ENCODE results near the gene SEMA3G. TPM values are rescaled to one million over a fixed set of nuclear protein-coding genes. Genes with fewer than 3 reads are reported as not detected.
A peak's percentile ranks its signal among the peaks of the same experiment; 100 is the strongest.

SEMA3G gene
- total RNA-seq (2014; rRNA removed), result 0.77 and 1.6 TPM in 2 replicates
- Bru-seq, nascent RNA, result percentile 18 among the genes with signal in this experiment
- percentile 10 among the genes with signal in this experiment for BruChase-seq, experiment 1, labeled RNA remaining after a 6-hour chase
- percentile 13 among the genes with signal in this experiment for BruChase-seq, experiment 2, labeled RNA remaining after a 2-hour chase
- long read RNA-seq, partial matches to known transcripts, result 2 of 3 reads
- long read RNA-seq, other reads (novel, unspliced or antisense), result 1 of 3 reads

DNA sequence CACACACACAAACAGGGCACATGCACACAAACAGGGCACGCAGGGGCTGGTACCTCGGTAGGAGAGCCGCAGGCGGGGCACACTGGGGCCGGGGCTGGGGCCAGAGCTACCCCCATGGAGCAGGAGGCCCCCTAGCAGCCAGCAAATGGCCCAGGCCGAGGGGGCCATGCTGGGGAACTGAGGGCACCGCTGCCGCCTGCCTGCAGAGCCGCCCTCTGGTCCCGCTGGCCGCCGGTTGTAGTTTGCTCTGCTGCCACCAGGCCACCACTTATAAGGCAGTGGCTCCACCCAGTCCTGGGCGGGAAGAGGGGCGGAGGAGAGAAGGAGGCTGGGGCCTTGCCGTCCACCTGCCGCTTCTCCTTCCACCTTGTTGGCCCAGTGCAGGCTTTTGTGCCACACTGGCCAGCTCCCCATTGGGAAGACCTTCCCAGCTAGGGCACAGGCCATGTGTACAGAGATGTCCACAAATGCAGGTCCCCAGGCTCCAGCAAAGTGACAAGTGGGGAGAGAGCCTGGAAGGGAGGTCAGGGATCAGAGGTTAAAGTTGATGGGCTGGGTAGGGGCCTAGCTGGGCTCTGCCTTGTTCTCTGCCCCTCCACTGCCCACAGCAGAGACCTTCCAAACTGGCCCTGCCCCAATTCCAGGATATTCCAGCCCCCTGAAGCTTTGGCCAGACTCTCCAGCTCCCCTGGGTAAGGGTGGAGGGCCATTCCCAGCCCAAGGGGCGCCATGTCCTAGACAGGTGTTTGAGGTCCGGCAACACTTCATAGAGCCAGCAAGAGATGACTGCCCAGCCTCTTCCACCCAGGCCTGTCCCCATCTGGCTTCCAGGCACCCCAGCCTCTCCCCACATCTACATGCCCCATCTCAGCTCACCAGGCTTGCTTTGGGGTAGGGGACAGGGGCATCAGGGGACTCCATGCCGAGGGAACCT lies at the start of gene SEMA3G:
TSS of gene SEMA3G (minus strand) at position 244 of the 934 bp plus-strand sequence. CDS start at position 168, 76 bp downstream.
- CTCF ChIA-PET, result interaction anchor here (0.5 to 1.2 kb wide), 3 partner anchors 9 to 33 kb away, joined by 3 to 7 read pairs (median 4); no protein-coding TSS in a partner anchor
- peak; percentile 71 for DNase-seq

DNA sequence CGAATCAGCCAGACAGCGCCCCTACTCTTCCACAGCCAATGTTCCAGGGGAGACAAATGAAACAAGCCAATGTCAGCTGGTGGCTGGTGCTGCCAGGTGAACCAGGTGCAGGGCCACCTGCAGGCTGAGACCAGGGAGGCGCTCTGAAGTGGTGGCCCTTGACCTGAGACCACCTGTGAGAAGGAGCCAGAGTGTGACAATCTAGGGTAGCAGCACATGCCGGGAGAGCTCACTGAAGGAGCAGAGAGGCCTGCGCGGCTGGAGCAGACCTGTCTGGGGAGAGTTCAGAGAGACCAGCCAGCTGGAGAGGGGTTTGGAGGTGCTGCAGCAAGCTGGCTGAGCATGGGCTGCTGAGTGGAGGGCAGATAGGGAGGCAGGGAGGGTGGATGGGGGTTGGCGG lies 49.5 kb upstream of the SEMA3G start:
- Histone ChIP-seq H4K20me1 (ENCODE audit: low read length) (no peaks in the 10 kb centered on the region), H3K9me2 (replicated peaks; ENCODE audit: low read length) (no peaks in the 10 kb centered on the region), H3F3A (ENCODE audit: low read length, unreplicated experiment) (no peaks in the 10 kb centered on the region), H3K79me2 (ENCODE audit: low read length) (no peaks in the 10 kb centered on the region), H3K9me3 (ENCODE audit: low read length) (no peaks in the 10 kb centered on the region), H3K27ac (ENCODE audit: low read length) (no peak overlapping the region), H3K27me3 (ENCODE audit: low read length) (no peaks in the 10 kb centered on the region), H2AFZ (ENCODE audit: low read length) (no peak overlapping the region), H3K4me3 (ENCODE audit: low read length) (no peak overlapping the region), H3K4me1 (ENCODE audit: insufficient read depth, low read length) (no peaks in the 10 kb centered on the region), H3K36me3 (ENCODE audit: low read depth, low read length) (peaks cover 12% of the 10 kb centered on the region; the same call in 1 of the 2 replicates), H3K4me2 (ENCODE audit: low read length) (no peak overlapping the region), H3K9ac (ENCODE audit: low read length) (no peak overlapping the region)
- DNase-seq, result no peak
- ChIA-PET CTCF (no interaction called here), POLR2A (ENCODE audit: unreplicated experiment) (no interaction called here)
- TF ChIP-seq CTCF (conservative IDR thresholded peaks at IDR 0.05; ENCODE audit: low read depth, low read length), result no peak
- TF ChIP-seq EZH2 (IDR thresholded peaks at IDR 0.05; ENCODE audit: low read length, unreplicated experiment), result no peak
- TF ChIP-seq EZH2phosphoT487 (IDR thresholded peaks at IDR 0.05; ENCODE audit: borderline replicate concordance, low read length), result no peak
- intact Hi-C loops (cut with micrococcal nuclease), result no loop called here
- ATAC-seq, result no peak
- BruUV-seq (replicated peaks), result no TSS peak

More for the DNA sequence above, at the start of gene SEMA3G:
- no peaks in the 10 kb centered on the region for H3K27me3 ChIP-seq (ENCODE audit: low read length)
- ATAC-seq, result peak; percentile 86
- no peak within 1 kb of the TSS for H3K9ac ChIP-seq (ENCODE audit: low read length)
- H2AFZ ChIP-seq (ENCODE audit: low read length), result peak within 1 kb of the TSS; percentile 54; the same call in 1 of the 2 replicates
- TF ChIP-seq CTCF (conservative IDR thresholded peaks at IDR 0.05; ENCODE audit: low read depth, low read length), result peak; percentile 30
- TF ChIP-seq EZH2 (IDR thresholded peaks at IDR 0.05; ENCODE audit: low read length, unreplicated experiment), result no peak
- peak within 1 kb of the TSS; percentile 28; the same call in 1 of the 2 replicates for H3K4me2 ChIP-seq (ENCODE audit: low read length)
- no peak within 1 kb of the TSS for H3K4me3 ChIP-seq (ENCODE audit: low read length)
- H3K9me2 ChIP-seq (replicated peaks; ENCODE audit: low read length), result no peaks in the 10 kb centered on the region
- H4K20me1 ChIP-seq (ENCODE audit: low read length), result no peaks in the 10 kb centered on the region
- intact Hi-C loops (cut with micrococcal nuclease), result no loop called here
- BruUV-seq (replicated peaks), result no TSS peak
- no peaks in the 10 kb centered on the region for H3K9me3 ChIP-seq (ENCODE audit: low read length)
- POLR2A ChIA-PET (ENCODE audit: unreplicated experiment), result no interaction called here
- H3K79me2 ChIP-seq (ENCODE audit: low read length), result no peaks in the 10 kb centered on the region
- H3K27ac ChIP-seq (ENCODE audit: low read length), result no peak within 1 kb of the TSS
- H3F3A ChIP-seq (ENCODE audit: low read length, unreplicated experiment), result no peaks in the 10 kb centered on the region
- no peaks in the 10 kb centered on the region for H3K36me3 ChIP-seq (ENCODE audit: low read depth, low read length)
- H3K4me1 ChIP-seq (ENCODE audit: insufficient read depth, low read length), result peaks cover 4% of the 10 kb centered on the region
